Neural cell (in vitro differentiated cells): Measurements from ENCODE around the gene SNX17. TPM values are rescaled to one million over a fixed set of nuclear protein-coding genes. Genes with fewer than 3 reads are reported as not detected.
A peak's percentile ranks its signal among the peaks of the same experiment; 100 is the strongest.

Experiments
- H2AFZ ChIP-seq: fragments of 200-600, 300-800 bp; sonication (generic), shearing (Covaris generic); 2 replicates; pipeline ENCODE4 v1.6.0; 2014; ENCODE audit warnings: low read depth, mild to moderate bottlenecking, antibody characterized with exemption, low read length, moderate library complexity
- H3F3A ChIP-seq: fragments of 200-600 bp; shearing (Covaris generic); 2 replicates; pipeline ENCODE4 v1.6.1; 2016; ENCODE audit warnings: mild to moderate bottlenecking, moderate library complexity, mixed read lengths, antibody characterized with exemption, low read length; ENCODE audit not compliant: insufficient read depth, poor library complexity, severe bottlenecking
- H3K27ac ChIP-seq: fragments of 200-600, 300-800 bp; sonication (generic), shearing (Covaris generic); 2 replicates; pipeline ENCODE4 v1.5.1; 2014; ENCODE audit warnings: mild to moderate bottlenecking, low read length, moderate library complexity
- H3K27me3 ChIP-seq: fragments of 300-800, 200-600 bp; sonication (generic), shearing (Covaris generic); 2 replicates; pipeline ENCODE4 v1.6.0; 2014; ENCODE audit warnings: mild to moderate bottlenecking, low read depth, low read length, moderate library complexity; ENCODE audit not compliant: insufficient read depth
- H3K36me3 ChIP-seq: fragments of 300-800, 200-600 bp; sonication (generic), shearing (Covaris generic); 2 replicates; pipeline ENCODE4 v1.5.1; 2014; ENCODE audit warnings: mild to moderate bottlenecking, antibody characterized with exemption, low read length, moderate library complexity; ENCODE audit not compliant: insufficient read depth
- H3K4me2 ChIP-seq: fragments of 300-800, 200-600 bp; sonication (generic), shearing (Covaris generic); 2 replicates; pipeline ENCODE4 v1.6.0; 2014; ENCODE audit warnings: mild to moderate bottlenecking, low read length
- H3K4me3 ChIP-seq: fragments of 300-800, 200-600 bp; sonication (generic), shearing (Covaris generic); 2 replicates; pipeline ENCODE4 v1.5.1; 2014; ENCODE audit warnings: mild to moderate bottlenecking, low read length, moderate library complexity
- H3K79me2 ChIP-seq: fragments of 200-600 bp; shearing (Covaris generic); replicated peaks from 2 replicates; pipeline ENCODE4 v1.6.0; 2014; ENCODE audit warnings: mild to moderate bottlenecking, low read length, moderate library complexity; ENCODE audit not compliant: insufficient read depth
- H3K9ac ChIP-seq: fragments of 300-800, 200-600 bp; sonication (generic), shearing (Covaris generic); 2 replicates; pipeline ENCODE4 v1.6.1; 2016; ENCODE audit warnings: mild to moderate bottlenecking, low read length, mixed read lengths
- H3K9me2 ChIP-seq: fragments of 200-600 bp; shearing (Covaris generic); 2 replicates; pipeline ENCODE4 v1.6.1; 2016; ENCODE audit warnings: mild to moderate bottlenecking, low read length, mixed read lengths; ENCODE audit not compliant: insufficient read depth
- H3K9me3 ChIP-seq: fragments of 200-600, 300-800 bp; sonication (generic), shearing (Covaris generic); 2 replicates; pipeline ENCODE4 v1.6.1; 2016; ENCODE audit warnings: mild to moderate bottlenecking, mixed run types, low read length, moderate library complexity, mixed read lengths
- H4K20me1 ChIP-seq: fragments of 200-600 bp; shearing (Covaris generic); 2 replicates; pipeline ENCODE4 v1.6.1; 2016; ENCODE audit warnings: mild to moderate bottlenecking, mixed run types; ENCODE audit not compliant: insufficient read depth
- CTCF ChIP-seq: fragments of 450-650 bp; IDR thresholded peaks from 2 replicates; pipeline ENCODE4 v1.5.1; 2014; ENCODE audit warnings: antibody characterized with exemption, mild to moderate bottlenecking, moderate library complexity; ENCODE audit not compliant: poor library complexity, severe bottlenecking
- EP300 ChIP-seq: fragments of 450-650 bp; conservative IDR thresholded peaks from 2 replicates; pipeline ENCODE4 v1.6.1; 2014; ENCODE audit warnings: antibody characterized with exemption, mild to moderate bottlenecking, moderate library complexity; ENCODE audit not compliant: poor library complexity, severe bottlenecking
- EZH2 ChIP-seq: fragments of 200-600, 300-800 bp; shearing (Covaris generic), sonication (generic); IDR thresholded peaks from 2 replicates; pipeline ENCODE4 v1.6.1; 2014; ENCODE audit warnings: antibody characterized with exemption, low read length, borderline replicate concordance, mild to moderate bottlenecking; ENCODE audit not compliant: insufficient read depth, poor library complexity, severe bottlenecking
- MXI1 ChIP-seq: fragments of 450-650 bp; conservative IDR thresholded peaks from 2 replicates; pipeline ENCODE4 v1.6.1; 2014; ENCODE audit warnings: antibody characterized with exemption, mild to moderate bottlenecking; ENCODE audit not compliant: poor library complexity, severe bottlenecking
- POLR2AphosphoS5 ChIP-seq: IDR thresholded peaks from 2 replicates; pipeline ENCODE4 v1.6.1; 2012
- RAD21 ChIP-seq: fragments of 450-650 bp; conservative IDR thresholded peaks from 2 replicates; pipeline ENCODE4 v1.6.1; 2014; ENCODE audit warnings: antibody characterized with exemption, mild to moderate bottlenecking, moderate library complexity
- SMC3 ChIP-seq: fragments of 450-650 bp; conservative IDR thresholded peaks from 2 replicates; pipeline ENCODE4 v1.6.1; 2014; ENCODE audit warnings: antibody characterized with exemption, mild to moderate bottlenecking, moderate library complexity; ENCODE audit not compliant: poor library complexity
- TAF1 ChIP-seq: IDR thresholded peaks from 2 replicates; pipeline ENCODE4 v1.6.1; 2012; ENCODE audit warnings: low read depth
- polyA plus RNA-seq: library from polyadenylated mRNA; depleted of rRNA; stranded (reverse); fragments of >200 nt; gene quantifications from 2 replicates; pipeline ENCODE4 v1.2.3, GENCODE V29; 2014
- TF ChIP-seq, protein P1 (sequence below): IDR thresholded peaks from 2 replicates; pipeline ENCODE4 v1.6.1; 2012; ENCODE audit warnings: borderline replicate concordance

SNX17 gene
- polyA plus RNA-seq, 1 donor from 2014 or later, result 69.8 TPM

GRCh38 chr2:27409321-27410073 lies 39.1 kb downstream of the SNX17 start, which contains the start of gene PPM1G:
Gene PPM1G (minus strand): TSS chr2:27409591. CDS start chr2:27409422, 169 bp downstream.
- Histone ChIP-seq H3K4me2 (peak within 1 kb of the TSS; percentile 97), H3K9ac (peak within 1 kb of the TSS; percentile 82), H3K27ac (peak within 1 kb of the TSS; percentile 83), H4K20me1 (no peaks in the 10 kb centered on the region), H3F3A (no peaks in the 10 kb centered on the region), H3K4me3 (peak within 1 kb of the TSS; percentile 90), H3K9me2 (no peaks in the 10 kb centered on the region), H2AFZ (peak within 1 kb of the TSS; percentile 78), H3K27me3 (no peaks in the 10 kb centered on the region), H3K79me2 (peaks cover 37% of the 10 kb centered on the region), H3K36me3 (no peaks in the 10 kb centered on the region), H3K9me3 (no peaks in the 10 kb centered on the region)
- TF ChIP-seq TAF1 (peak; percentile 65), RAD21 (peak; percentile 26), EZH2 (no peak), MXI1 (peak; percentile 91), EP300 (peak; percentile 21), SMC3 (no peak), CTCF (peak; percentile 17), POLR2AphosphoS5 (peak; percentile 91)
- TF ChIP-seq, protein P1, sequence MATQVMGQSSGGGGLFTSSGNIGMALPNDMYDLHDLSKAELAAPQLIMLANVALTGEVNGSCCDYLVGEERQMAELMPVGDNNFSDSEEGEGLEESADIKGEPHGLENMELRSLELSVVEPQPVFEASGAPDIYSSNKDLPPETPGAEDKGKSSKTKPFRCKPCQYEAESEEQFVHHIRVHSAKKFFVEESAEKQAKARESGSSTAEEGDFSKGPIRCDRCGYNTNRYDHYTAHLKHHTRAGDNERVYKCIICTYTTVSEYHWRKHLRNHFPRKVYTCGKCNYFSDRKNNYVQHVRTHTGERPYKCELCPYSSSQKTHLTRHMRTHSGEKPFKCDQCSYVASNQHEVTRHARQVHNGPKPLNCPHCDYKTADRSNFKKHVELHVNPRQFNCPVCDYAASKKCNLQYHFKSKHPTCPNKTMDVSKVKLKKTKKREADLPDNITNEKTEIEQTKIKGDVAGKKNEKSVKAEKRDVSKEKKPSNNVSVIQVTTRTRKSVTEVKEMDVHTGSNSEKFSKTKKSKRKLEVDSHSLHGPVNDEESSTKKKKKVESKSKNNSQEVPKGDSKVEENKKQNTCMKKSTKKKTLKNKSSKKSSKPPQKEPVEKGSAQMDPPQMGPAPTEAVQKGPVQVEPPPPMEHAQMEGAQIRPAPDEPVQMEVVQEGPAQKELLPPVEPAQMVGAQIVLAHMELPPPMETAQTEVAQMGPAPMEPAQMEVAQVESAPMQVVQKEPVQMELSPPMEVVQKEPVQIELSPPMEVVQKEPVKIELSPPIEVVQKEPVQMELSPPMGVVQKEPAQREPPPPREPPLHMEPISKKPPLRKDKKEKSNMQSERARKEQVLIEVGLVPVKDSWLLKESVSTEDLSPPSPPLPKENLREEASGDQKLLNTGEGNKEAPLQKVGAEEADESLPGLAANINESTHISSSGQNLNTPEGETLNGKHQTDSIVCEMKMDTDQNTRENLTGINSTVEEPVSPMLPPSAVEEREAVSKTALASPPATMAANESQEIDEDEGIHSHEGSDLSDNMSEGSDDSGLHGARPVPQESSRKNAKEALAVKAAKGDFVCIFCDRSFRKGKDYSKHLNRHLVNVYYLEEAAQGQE, result peak; percentile 45

DNA sequence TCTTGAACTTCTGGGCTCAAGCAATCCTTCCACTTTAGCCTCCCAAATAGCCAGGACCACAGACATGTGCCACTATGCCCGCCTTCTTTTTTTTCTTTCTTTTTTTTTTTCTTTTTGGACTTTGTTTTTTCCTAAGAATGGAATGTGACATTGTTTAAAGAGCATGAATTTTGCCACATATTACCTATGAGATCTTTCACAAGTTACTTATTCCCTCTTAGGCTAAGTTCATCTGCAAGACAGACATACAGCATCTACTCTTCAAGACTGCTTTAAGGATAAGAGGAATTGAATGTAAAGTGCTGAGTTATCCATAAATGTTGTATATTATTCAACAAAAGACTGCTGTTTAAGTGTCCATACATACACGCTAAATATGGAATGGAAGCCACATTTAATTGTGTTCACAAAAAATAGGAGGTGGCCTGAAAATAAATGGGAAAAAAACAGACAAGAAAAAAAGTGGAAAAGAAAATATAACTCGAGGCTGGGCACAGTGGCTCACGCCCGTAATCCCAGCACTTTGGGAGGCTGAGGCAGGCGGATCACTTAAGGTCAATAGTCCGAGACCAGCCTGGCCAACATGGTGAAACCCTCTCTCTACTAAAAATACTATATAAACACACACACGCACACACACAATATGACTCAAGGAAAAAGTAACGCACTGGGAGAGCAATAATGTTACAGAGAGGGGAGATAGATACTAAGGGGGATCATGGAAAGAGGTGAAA lies 42.2 kb downstream of the SNX17 start:
- TF ChIP-seq RAD21 (no peak), SMC3 (no peak), POLR2AphosphoS5 (no peak), EP300 (no peak), EZH2 (no peak), MXI1 (no peak), CTCF (no peak), TAF1 (no peak)
- TF ChIP-seq, protein P1, result no peak
- Histone ChIP-seq H3K27ac (no peak overlapping the region), H3F3A (no peaks in the 10 kb centered on the region), H2AFZ (no peak overlapping the region), H3K36me3 (no peaks in the 10 kb centered on the region), H3K9me3 (no peaks in the 10 kb centered on the region), H3K27me3 (no peaks in the 10 kb centered on the region), H3K9me2 (no peaks in the 10 kb centered on the region), H3K4me2 (no peak overlapping the region), H3K4me3 (no peak overlapping the region), H3K79me2 (peaks cover 13% of the 10 kb centered on the region), H3K9ac (no peak overlapping the region), H4K20me1 (no peaks in the 10 kb centered on the region)
